ENCODE data around the gene POLR1D.
A peak's percentile ranks its signal among the peaks of the same experiment; 100 is the strongest.
"Not testable (repeated sequence)": the region's sequence is repeated elsewhere in the genome, so short reads cannot be mapped to it uniquely, and the experiment has no call there.

POLR1D gene

GRCh38 chr13:27619093-27619727, 2.5 kb upstream of the POLR1D start:
- no peak for DNase-seq

- peak in 5 of 6 experiments; percentile 19 to 58 (median 55) for DNase-seq
Observed at GRCh38 chr13:27619728-27620376, 1.8 kb upstream of the POLR1D start.

- peak; percentile 90 to 94 (median 93) for DNase-seq
Observed at GRCh38 chr13:27620377-27621115, 1.1 kb upstream of the POLR1D start, which contains the start of gene LNX2. Gene LNX2, minus strand, starts transcription at chr13:27620529. Its CDS starts 38,826 bp downstream, at chr13:27581703.

GRCh38 chr13:27621116-27621365, 651 bp upstream of the POLR1D start:
- peak in 2 of 6 experiments; percentile 64 to 71 for DNase-seq

- peak in 1 of 6 experiments; percentile 25 for DNase-seq
Observed at GRCh38 chr13:27622102-27622820, 569 bp downstream of the POLR1D start.

GRCh38 chr13:27622881-27623280, 1.2 kb downstream of the POLR1D start:
- no peak for DNase-seq

GRCh38 chr13:27624071-27624470, 2.4 kb downstream of the POLR1D start:
- no peak for DNase-seq

GRCh38 chr13:27625839-27626238, 4.1 kb downstream of the POLR1D start:
- DNase-seq: no peak

- DNase-seq: no peak
Observed at GRCh38 chr13:27627380-27627779, 5.7 kb downstream of the POLR1D start.

- DNase-seq: no peak
Observed at GRCh38 chr13:27628081-27628480, 6.4 kb downstream of the POLR1D start.

- not testable (repeated sequence) for DNase-seq
Observed at GRCh38 chr13:27628766-27629165, 7.1 kb downstream of the POLR1D start.

GRCh38 chr13:27631156-27631555, 9.5 kb downstream of the POLR1D start:
- no peak for DNase-seq

- DNase-seq: no peak
Observed at GRCh38 chr13:27631665-27632064, 10.0 kb downstream of the POLR1D start.

- no peak for DNase-seq
Observed at GRCh38 chr13:27632214-27632613, 10.5 kb downstream of the POLR1D start.

- DNase-seq: no peak
Observed at GRCh38 chr13:27632648-27633047, 11.0 kb downstream of the POLR1D start.

GRCh38 chr13:27634231-27634630, 12.5 kb downstream of the POLR1D start:
- DNase-seq: no peak

GRCh38 chr13:27634791-27635190, 13.1 kb downstream of the POLR1D start:
- DNase-seq: no peak

- no peak for DNase-seq
Observed at GRCh38 chr13:27635266-27635665, 13.6 kb downstream of the POLR1D start.

GRCh38 chr13:27636589-27637288, 15.0 kb downstream of the POLR1D start:
- DNase-seq: no peak

GRCh38 chr13:27637289-27637626, 15.6 kb downstream of the POLR1D start:
- no peak for DNase-seq

- no peak for DNase-seq
Observed at GRCh38 chr13:27638001-27638400, 16.3 kb downstream of the POLR1D start.

- DNase-seq: no peak
Observed at GRCh38 chr13:27638521-27638920, 16.8 kb downstream of the POLR1D start.

GRCh38 chr13:27639186-27639585, 17.5 kb downstream of the POLR1D start:
- no peak for DNase-seq

Data from stimulated activated naive CD4-positive, alpha-beta T cell (primary cell).